Uterus (tissue), 2 donors: Measurements from ENCODE around the gene AKT3.

Experiments
- POLR2A ChIP-seq, 2 donors: fragments of 450-650 bp; IDR thresholded peaks; one replicate each; pipeline ENCODE4 v1.6.1; 2016; ENCODE audit warnings: antibody characterized with exemption in 2 of 2, mild to moderate bottlenecking in 1 of 2, moderate library complexity in 1 of 2
- TF ChIP-seq, protein P1 (sequence below), 4 experiments: fragments of 200-600 bp in 2 of 4; fragments of 450-650 bp in 2 of 4; sonication (generic) in 2 of 4; IDR thresholded peaks; one replicate each; pipeline ENCODE4 v1.5.1; 2016 to 2019; ENCODE audit warnings: antibody characterized with exemption in 4 of 4, mild to moderate bottlenecking in 2 of 4, moderate library complexity in 1 of 4

DNA sequence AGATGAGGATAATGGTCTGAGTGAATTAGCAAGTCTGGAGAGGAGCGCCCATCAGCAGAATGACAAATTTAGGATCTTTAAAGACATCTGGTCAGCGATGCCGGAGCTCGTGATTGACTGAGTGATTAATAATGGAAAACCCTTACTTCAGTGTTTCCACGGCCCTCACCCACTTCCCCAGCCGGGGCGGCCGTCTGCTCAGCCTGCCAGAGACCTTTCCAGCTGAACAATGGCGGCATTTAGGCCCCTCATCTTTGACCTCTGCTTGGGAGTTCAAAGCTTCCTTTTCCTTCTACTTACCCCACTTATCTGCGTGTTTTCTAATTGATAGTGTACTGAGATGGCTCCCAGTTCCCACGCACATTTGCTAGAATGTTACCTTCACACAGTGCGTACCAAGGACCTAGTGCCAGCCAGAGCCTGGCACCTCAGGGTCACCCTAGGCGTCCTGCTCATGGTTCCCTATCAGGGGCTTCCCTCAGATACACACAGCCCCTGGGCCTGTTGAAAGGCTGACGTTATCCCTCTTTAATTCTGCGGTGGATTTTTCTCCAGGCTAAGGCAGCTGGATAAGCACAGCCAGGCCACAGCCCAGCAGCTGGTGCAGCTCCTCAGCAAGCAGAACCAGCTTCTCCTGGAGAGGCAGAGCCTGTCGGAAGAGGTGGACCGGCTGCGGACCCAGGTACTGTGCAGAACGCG lies 361.4 kb downstream of the AKT3 start:
- TF ChIP-seq, protein P1, sequence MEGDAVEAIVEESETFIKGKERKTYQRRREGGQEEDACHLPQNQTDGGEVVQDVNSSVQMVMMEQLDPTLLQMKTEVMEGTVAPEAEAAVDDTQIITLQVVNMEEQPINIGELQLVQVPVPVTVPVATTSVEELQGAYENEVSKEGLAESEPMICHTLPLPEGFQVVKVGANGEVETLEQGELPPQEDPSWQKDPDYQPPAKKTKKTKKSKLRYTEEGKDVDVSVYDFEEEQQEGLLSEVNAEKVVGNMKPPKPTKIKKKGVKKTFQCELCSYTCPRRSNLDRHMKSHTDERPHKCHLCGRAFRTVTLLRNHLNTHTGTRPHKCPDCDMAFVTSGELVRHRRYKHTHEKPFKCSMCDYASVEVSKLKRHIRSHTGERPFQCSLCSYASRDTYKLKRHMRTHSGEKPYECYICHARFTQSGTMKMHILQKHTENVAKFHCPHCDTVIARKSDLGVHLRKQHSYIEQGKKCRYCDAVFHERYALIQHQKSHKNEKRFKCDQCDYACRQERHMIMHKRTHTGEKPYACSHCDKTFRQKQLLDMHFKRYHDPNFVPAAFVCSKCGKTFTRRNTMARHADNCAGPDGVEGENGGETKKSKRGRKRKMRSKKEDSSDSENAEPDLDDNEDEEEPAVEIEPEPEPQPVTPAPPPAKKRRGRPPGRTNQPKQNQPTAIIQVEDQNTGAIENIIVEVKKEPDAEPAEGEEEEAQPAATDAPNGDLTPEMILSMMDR (IDR thresholded peaks at IDR 0.05) = no peak
- no peak for TF ChIP-seq POLR2A (IDR thresholded peaks at IDR 0.05)
